Measurements from ENCODE around the gene OCLN.

DNA sequence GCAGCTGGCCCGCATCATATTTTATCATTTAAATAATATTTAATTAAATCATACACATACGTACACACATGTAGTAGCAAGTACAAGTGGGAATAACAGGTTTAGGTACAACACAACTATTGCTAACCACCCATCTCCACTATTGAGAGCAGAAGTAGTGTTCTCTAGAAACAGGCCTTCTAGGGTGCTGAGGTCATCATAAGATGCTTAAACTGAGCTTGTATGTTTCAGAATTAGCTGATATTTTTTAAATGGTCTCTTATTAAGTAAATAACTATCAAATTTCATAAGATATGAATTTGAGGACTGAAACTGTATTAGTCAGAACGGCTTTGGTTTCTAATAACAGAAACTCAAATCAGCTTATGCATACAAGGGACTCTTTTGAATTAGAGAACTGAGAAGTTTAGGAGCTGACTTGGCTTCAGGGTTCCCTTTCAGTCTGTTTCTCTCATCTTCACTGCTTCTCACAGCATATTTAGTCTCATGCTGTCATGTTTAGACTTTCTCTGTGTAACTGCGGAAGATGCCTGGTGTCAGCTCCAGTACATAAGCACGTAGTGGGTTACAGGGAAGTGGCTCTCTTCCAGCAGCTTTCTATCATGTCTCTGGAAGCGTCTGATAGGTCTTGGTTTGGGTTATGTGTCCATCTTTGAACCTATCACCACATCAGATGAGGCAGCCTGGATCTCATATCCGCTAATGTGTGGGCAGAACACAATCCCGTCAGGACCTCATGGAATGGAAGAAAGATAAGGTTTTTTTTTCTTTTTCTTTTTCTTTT is 25.0 kb upstream of the OCLN start:
- TF ChIP-seq, protein P1, sequence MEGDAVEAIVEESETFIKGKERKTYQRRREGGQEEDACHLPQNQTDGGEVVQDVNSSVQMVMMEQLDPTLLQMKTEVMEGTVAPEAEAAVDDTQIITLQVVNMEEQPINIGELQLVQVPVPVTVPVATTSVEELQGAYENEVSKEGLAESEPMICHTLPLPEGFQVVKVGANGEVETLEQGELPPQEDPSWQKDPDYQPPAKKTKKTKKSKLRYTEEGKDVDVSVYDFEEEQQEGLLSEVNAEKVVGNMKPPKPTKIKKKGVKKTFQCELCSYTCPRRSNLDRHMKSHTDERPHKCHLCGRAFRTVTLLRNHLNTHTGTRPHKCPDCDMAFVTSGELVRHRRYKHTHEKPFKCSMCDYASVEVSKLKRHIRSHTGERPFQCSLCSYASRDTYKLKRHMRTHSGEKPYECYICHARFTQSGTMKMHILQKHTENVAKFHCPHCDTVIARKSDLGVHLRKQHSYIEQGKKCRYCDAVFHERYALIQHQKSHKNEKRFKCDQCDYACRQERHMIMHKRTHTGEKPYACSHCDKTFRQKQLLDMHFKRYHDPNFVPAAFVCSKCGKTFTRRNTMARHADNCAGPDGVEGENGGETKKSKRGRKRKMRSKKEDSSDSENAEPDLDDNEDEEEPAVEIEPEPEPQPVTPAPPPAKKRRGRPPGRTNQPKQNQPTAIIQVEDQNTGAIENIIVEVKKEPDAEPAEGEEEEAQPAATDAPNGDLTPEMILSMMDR (IDR thresholded peaks at IDR 0.05 in 2 of 3, conservative IDR thresholded peaks at IDR 0.05 in 1 of 3; ENCODE audit: borderline replicate concordance in 1 of 3, insufficient read depth in 1 of 3, low read depth in 2 of 3, low read length in 2 of 3): no peak
- TF ChIP-seq RAD21 (IDR thresholded peaks at IDR 0.05; ENCODE audit: low read depth) (no peak), EGR1 (IDR thresholded peaks at IDR 0.05; ENCODE audit: low read depth) (no peak), POLR2AphosphoS5 (IDR thresholded peaks at IDR 0.05; ENCODE audit: low read depth, low read length) (no peak), ZFX (IDR thresholded peaks at IDR 0.05) (no peak), CBX3 (IDR thresholded peaks at IDR 0.05; ENCODE audit: low read depth) (no peak), POLR2A (IDR thresholded peaks at IDR 0.05; ENCODE audit: borderline replicate concordance, extremely low read depth, insufficient read depth, insufficient read length) (no peak), EZH2 (IDR thresholded peaks at IDR 0.05) (no peak)
- TF ChIP-seq, protein P2, sequence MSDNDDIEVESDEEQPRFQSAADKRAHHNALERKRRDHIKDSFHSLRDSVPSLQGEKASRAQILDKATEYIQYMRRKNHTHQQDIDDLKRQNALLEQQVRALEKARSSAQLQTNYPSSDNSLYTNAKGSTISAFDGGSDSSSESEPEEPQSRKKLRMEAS (IDR thresholded peaks at IDR 0.05): no peak
